Uterus (tissue), 4 donors: Measurements from ENCODE around the gene ADM5. TPM values are rescaled to one million over a fixed set of nuclear protein-coding genes. Genes with fewer than 3 reads are reported as not detected.

ENCODE experiments used
- DNase-seq, 2 donors: peaks; one replicate each; pipeline ENCODE4 v3.0.0-alpha.2; 2019 to 2020
- H3K27ac ChIP-seq, 2 donors: fragments of 200-600 bp; sonication (generic); 1 replicate in 1 of 2; 2 replicates in 1 of 2; pipeline ENCODE4 v1.5.1; 2016 to 2018
- H3K27me3 ChIP-seq, 2 donors: fragments of 200-600 bp; sonication (generic); one replicate each; pipeline ENCODE4 v1.5.1; 2018 to 2019; ENCODE audit warnings: control low read depth in 1 of 2
- H3K36me3 ChIP-seq, 2 donors: fragments of 200-600 bp; sonication (generic); one replicate each; pipeline ENCODE4 v1.5.1; 2019; ENCODE audit warnings: control low read depth in 1 of 2
- H3K4me1 ChIP-seq, 2 donors: fragments of 200-600 bp; sonication (generic); one replicate each; pipeline ENCODE4 v1.5.1; 2018 to 2019; ENCODE audit warnings: control low read depth in 1 of 2
- H3K4me3 ChIP-seq, 2 donors: fragments of 200-600 bp; sonication (generic); 1 replicate in 1 of 2; 2 replicates in 1 of 2; pipeline ENCODE4 v1.5.1; 2018 to 2019; ENCODE audit warnings: mild to moderate bottlenecking in 1 of 2
- H3K9me3 ChIP-seq, 2 donors: fragments of 200-600 bp; sonication (generic); one replicate each; pipeline ENCODE4 v1.5.1; 2019; ENCODE audit warnings: control low read depth in 1 of 2
- POLR2A ChIP-seq, 2 donors: fragments of 450-650 bp; IDR thresholded peaks; one replicate each; pipeline ENCODE4 v1.6.1; 2016; ENCODE audit warnings: antibody characterized with exemption in 2 of 2, mild to moderate bottlenecking in 1 of 2, moderate library complexity in 1 of 2
- intact Hi-C: fragments of 100-400 bp; cut with DNase I; formaldehyde crosslinking; loops from one replicate; pipeline ENCODE4 v1.15.1; 2023; ENCODE audit warnings: low total_unique reads
- total RNA-seq, 4 donors: library from RNA; depleted of rRNA in 3 of 4; stranded (reverse); fragments of >200 nt in 3 of 4; gene quantifications; one replicate each; pipeline versions ENCODE4 v1.1.0 to v1.2.4, GENCODE V29; 2014 to 2023
- TF ChIP-seq, protein P1 (sequence below), 4 experiments: fragments of 200-600 bp in 2 of 4; fragments of 450-650 bp in 2 of 4; sonication (generic) in 2 of 4; IDR thresholded peaks; one replicate each; pipeline ENCODE4 v1.5.1; 2016 to 2019; ENCODE audit warnings: antibody characterized with exemption in 4 of 4, mild to moderate bottlenecking in 2 of 4, moderate library complexity in 1 of 4
- donor health status: DM: yes; HTN: yes; CAD: no.

The ADM5 gene
- total RNA-seq, 4 donors from 2014 or later: 1.3 to 6.0 (median 1.5) TPM; not detected in 1

DNA sequence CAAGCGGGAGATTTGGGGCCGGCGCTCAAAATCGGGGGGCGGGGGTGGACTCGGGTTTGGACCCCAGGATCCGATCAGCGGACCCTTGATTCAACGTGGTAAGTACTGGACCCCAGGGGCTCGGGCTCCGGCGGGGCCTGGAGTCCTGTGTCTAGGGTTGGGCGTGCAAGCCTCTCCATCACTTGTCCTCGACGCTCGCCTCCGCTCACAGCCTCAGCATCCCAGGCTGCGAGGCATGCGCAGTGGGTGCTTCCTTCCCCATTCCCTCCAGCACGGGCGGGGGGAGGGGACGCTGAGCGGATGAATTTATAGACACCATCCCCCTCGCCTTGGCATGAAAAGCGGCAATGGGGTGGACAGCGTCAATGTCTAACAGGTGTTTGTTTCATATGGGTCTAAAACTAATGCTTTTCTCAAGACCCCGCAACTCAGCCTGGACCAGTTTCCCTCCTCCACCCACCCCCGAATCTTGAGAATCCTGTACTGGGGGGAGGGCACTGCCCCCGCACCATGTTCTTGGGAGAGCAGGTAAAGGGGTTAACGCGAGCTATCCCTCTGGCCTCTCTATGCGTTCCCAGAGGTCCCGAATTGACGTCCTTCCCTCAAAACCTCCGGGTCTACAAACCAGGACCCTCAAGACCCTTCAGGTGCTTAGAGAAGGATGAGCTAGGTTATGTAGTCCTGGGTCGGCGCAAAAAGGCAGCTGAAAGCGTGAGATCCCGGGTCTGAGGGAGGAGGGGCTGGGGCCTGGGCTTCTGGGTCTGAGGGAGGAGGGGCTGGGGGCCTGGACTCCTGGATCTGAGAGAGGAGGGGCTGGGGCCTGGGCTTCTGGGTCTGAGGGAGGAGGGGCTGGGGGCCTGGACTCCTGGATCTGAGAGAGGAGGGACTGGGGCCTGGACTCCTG, 2.1 kb downstream of the ADM5 start:
- intact Hi-C loops: no loop called here
- Histone ChIP-seq H3K4me1 (peaks cover 0 to 7% of the 10 kb centered on the region in 2 donors), H3K27me3 (no peaks in the 10 kb centered on the region), H3K36me3 (no peaks in the 10 kb centered on the region), H3K9me3 (no peaks in the 10 kb centered on the region), H3K4me3 (peak overlapping the region; percentile 39 to 44), H3K27ac (peak overlapping the region; percentile 71 to 77)
- TF ChIP-seq POLR2A (IDR thresholded peaks at IDR 0.05): no peak
- TF ChIP-seq, protein P1, sequence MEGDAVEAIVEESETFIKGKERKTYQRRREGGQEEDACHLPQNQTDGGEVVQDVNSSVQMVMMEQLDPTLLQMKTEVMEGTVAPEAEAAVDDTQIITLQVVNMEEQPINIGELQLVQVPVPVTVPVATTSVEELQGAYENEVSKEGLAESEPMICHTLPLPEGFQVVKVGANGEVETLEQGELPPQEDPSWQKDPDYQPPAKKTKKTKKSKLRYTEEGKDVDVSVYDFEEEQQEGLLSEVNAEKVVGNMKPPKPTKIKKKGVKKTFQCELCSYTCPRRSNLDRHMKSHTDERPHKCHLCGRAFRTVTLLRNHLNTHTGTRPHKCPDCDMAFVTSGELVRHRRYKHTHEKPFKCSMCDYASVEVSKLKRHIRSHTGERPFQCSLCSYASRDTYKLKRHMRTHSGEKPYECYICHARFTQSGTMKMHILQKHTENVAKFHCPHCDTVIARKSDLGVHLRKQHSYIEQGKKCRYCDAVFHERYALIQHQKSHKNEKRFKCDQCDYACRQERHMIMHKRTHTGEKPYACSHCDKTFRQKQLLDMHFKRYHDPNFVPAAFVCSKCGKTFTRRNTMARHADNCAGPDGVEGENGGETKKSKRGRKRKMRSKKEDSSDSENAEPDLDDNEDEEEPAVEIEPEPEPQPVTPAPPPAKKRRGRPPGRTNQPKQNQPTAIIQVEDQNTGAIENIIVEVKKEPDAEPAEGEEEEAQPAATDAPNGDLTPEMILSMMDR (IDR thresholded peaks at IDR 0.05): no peak
- DNase-seq: peak; percentile 64 to 73

DNA sequence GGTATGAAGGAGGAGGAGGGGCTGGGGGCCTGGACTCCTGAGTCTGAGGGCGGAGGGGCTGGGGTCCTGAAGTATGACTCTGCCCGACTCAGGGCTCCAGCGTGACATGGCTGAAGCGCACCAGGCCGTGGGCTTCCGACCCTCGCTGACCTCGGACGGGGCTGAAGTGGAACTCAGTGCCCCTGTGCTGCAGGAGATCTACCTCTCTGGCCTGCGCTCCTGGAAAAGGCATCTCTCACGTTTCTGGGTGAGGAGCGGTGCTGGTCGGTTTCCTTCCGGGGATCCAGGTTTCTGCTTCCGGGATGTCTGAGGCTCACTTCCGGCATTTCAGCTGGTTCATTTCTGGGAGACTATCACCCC, 2.7 kb downstream of the ADM5 start:
- TF ChIP-seq POLR2A (IDR thresholded peaks at IDR 0.05): no peak
- TF ChIP-seq, protein P1 (IDR thresholded peaks at IDR 0.05): no peak
- Histone ChIP-seq H3K27me3 (no peaks in the 10 kb centered on the region), H3K4me1 (peaks cover 0 to 7% of the 10 kb centered on the region in 2 donors), H3K4me3 (peak overlapping the region in 1 of 2 donors; percentile 44), H3K36me3 (no peaks in the 10 kb centered on the region), H3K27ac (peak overlapping the region; percentile 7 to 20), H3K9me3 (no peaks in the 10 kb centered on the region)
- intact Hi-C loops: no loop called here
- no peak for DNase-seq

DNA sequence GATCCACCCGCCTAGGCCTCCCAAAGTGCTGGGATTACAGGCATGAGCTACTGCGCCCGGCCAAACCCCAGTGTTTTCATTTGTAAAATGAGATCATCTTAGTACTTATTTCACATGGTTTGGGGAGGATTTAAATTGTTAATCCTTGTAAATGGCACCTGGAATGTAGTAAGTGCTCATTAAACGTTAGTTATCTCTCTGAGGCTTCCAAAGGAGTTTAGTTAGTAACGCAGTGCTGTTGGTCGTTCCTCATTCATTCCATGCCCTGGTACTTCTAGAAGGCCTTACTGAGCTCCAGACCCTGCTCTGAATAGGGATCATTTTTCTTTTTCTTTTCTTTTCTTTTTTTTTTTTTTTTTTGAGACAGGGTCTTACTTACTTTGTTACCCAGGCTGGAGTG, 6.7 kb downstream of the ADM5 start:
- H3K9me3 ChIP-seq: no peaks in the 10 kb centered on the region
- no peaks in the 10 kb centered on the region for H3K36me3 ChIP-seq
- H3K27me3 ChIP-seq: no peaks in the 10 kb centered on the region
- H3K4me1 ChIP-seq: no peaks in the 10 kb centered on the region
- no peak overlapping the region for H3K27ac ChIP-seq
- no peak overlapping the region for H3K4me3 ChIP-seq
- DNase-seq: no peak
- intact Hi-C loops: no loop called here
- TF ChIP-seq, protein P1 (IDR thresholded peaks at IDR 0.05): no peak
- TF ChIP-seq POLR2A (IDR thresholded peaks at IDR 0.05): no peak

DNA sequence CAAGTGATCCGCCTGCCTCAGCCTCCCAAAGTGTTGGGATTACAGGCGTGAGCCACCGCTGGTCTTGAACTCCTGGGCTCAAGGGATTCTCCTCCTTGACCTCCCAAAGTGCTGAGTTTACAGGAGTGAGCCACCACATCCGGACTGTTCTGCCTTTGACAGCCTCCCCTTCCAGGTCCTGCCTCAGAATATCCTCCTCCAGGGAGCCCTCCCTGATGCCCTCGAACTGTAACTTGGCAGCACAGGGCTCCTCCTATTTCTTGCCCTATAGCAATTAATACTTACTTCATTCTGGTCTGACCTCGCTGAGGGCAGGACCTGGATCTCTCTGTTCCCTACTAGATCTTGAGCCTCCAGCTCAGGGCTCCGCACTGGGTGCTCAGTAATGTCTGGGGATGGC, 7.5 kb downstream of the ADM5 start:
- Histone ChIP-seq H3K27ac (no peak overlapping the region), H3K4me1 (no peaks in the 10 kb centered on the region), H3K36me3 (no peaks in the 10 kb centered on the region), H3K9me3 (no peaks in the 10 kb centered on the region), H3K4me3 (no peak overlapping the region), H3K27me3 (no peaks in the 10 kb centered on the region)
- intact Hi-C loops: no loop called here
- DNase-seq: no peak
- no peak for TF ChIP-seq POLR2A (IDR thresholded peaks at IDR 0.05)
- TF ChIP-seq, protein P1 (IDR thresholded peaks at IDR 0.05): no peak

DNA sequence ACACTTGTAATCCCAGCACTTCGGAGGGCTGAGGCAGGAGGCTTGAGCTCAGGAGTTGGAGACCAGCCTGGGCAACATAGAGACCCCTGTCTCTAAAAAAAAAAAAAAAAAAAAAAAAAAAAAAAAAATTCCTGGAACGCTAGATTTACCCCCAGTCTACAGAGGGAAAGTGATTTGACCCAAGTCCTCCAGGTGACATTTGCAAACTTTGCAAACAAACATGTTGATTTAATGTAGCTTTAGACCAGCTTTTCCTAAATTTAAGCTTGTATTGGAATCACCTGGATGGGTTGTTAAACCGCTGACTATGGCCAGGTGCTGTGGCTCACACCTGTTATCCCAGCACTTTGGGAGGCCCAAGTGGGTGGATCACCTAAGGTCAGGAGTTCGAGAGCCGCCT, 10.0 kb downstream of the ADM5 start:
- no peak for DNase-seq
- TF ChIP-seq, protein P1 (IDR thresholded peaks at IDR 0.05): no peak
- no peak for TF ChIP-seq POLR2A (IDR thresholded peaks at IDR 0.05)

More for the DNA sequence above, 10.0 kb downstream of the ADM5 start:
- no peaks in the 10 kb centered on the region for H3K36me3 ChIP-seq
- no peaks in the 10 kb centered on the region for H3K4me1 ChIP-seq
- H3K27me3 ChIP-seq: no peaks in the 10 kb centered on the region
- no peaks in the 10 kb centered on the region for H3K9me3 ChIP-seq
- no peak overlapping the region for H3K4me3 ChIP-seq
- H3K27ac ChIP-seq: no peak overlapping the region
- intact Hi-C loops: no loop called here
